Loucy (cell line): Measurements from ENCODE around the gene PTPMT1.

Experiments used
- H2AFZ ChIP-seq: fragments of 200-600 bp; sonication (generic); 2 replicates; pipeline ENCODE4 v1.6.0; 2016; ENCODE audit warnings: antibody characterized with exemption, mild to moderate bottlenecking, low read length, moderate library complexity
- H3F3A ChIP-seq: fragments of 200-600 bp; 2 replicates; pipeline ENCODE4 v1.6.0; 2016; ENCODE audit warnings: antibody characterized with exemption, low read depth, mild to moderate bottlenecking
- H3K27me3 ChIP-seq: fragments of 200-600 bp; sonication (generic); 2 replicates; pipeline ENCODE4 v1.6.1; 2014; ENCODE audit warnings: low read length, mild to moderate bottlenecking; ENCODE audit not compliant: insufficient read depth, poor library complexity, severe bottlenecking
- H3K36me3 ChIP-seq: fragments of 200-600 bp; sonication (generic); 2 replicates; pipeline ENCODE4 v1.6.1; 2016; ENCODE audit warnings: low read length; ENCODE audit not compliant: insufficient read depth
- H3K4me1 ChIP-seq: fragments of 200-600 bp; sonication (generic); 2 replicates; pipeline ENCODE4 v1.5.1; 2014; ENCODE audit warnings: low read length, mild to moderate bottlenecking; ENCODE audit not compliant: insufficient read depth, poor library complexity, severe bottlenecking
- H3K4me2 ChIP-seq: fragments of 200-600 bp; sonication (generic); 2 replicates; pipeline ENCODE4 v1.6.0; 2014; ENCODE audit warnings: antibody characterized with exemption, low read length, low read depth, mild to moderate bottlenecking; ENCODE audit not compliant: poor library complexity, severe bottlenecking
- H3K4me3 ChIP-seq: fragments of 200-600 bp; sonication (generic); 2 replicates; pipeline ENCODE4 v1.5.1; 2014; ENCODE audit warnings: low read length, mild to moderate bottlenecking, mixed read lengths; ENCODE audit not compliant: poor library complexity, severe bottlenecking
- H3K79me2 ChIP-seq: fragments of 200-600 bp; sonication (generic); 2 replicates; pipeline ENCODE4 v1.6.1; 2014; ENCODE audit warnings: low read length; ENCODE audit not compliant: insufficient read depth
- H3K9ac ChIP-seq: fragments of 200-600 bp; sonication (generic); 2 replicates; pipeline ENCODE4 v1.6.0; 2014; ENCODE audit warnings: mild to moderate bottlenecking, low read depth, low read length, moderate library complexity; ENCODE audit not compliant: poor library complexity, severe bottlenecking
- H3K9me2 ChIP-seq: fragments of 200-600 bp; sonication (generic); replicated peaks from 2 replicates; pipeline ENCODE4 v1.6.1; 2016; ENCODE audit warnings: low read depth, low read length, mixed read lengths
- H3K9me3 ChIP-seq: fragments of 200-600 bp; sonication (generic); 2 replicates; pipeline ENCODE4 v1.6.1; 2014; ENCODE audit warnings: mild to moderate bottlenecking, antibody characterized with exemption, low read length, low read depth; ENCODE audit not compliant: insufficient read depth
- H4K20me1 ChIP-seq: fragments of 200-600 bp; sonication (generic); 2 replicates; pipeline ENCODE4 v1.6.0; 2014; ENCODE audit warnings: antibody characterized with exemption, low read length, mild to moderate bottlenecking; ENCODE audit not compliant: insufficient read depth, poor library complexity, severe bottlenecking
- EZH2phosphoT487 ChIP-seq: fragments of 200-600 bp; IDR thresholded peaks from 2 replicates; pipeline ENCODE4 v1.6.1; 2018; ENCODE audit warnings: antibody characterized with exemption, mild to moderate bottlenecking, moderate library complexity, borderline replicate concordance
- TF ChIP-seq, protein P1 (sequence below): fragments of 200-600 bp; sonication (generic); conservative IDR thresholded peaks from 2 replicates; pipeline ENCODE4 v1.5.1; 2014; ENCODE audit warnings: mild to moderate bottlenecking, antibody characterized with exemption, low read length

The PTPMT1 gene

DNA sequence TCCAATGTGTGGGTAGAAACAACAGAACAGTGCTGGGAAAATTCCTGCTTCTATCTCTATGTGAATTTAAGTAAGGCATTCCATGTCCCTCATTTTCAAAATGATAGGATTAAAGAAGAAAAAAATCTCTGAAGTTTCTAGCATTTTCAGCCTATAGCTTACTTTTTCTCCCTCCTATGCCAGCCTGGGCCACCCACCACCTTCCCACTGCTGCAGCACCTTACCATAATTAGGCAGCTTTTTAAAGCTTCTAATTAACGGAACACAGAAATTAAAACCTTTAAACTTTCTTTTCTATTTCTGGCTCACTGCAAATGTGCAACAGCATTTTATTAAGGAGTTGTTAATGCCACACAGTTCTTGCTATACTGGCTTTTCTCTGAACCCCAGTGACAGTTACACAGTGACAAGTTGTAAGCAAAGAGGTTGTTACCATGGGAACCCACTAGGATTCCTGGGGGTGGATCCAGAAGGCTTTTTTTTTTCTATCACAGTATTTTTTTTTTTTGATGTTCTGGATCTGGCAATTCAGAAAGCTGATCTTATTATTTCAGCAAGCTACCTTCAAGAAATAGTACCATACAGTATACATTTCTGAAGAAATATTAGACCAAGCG is 32.7 kb upstream of the PTPMT1 start:
- Histone ChIP-seq H3K79me2 (peaks cover 100% of the 10 kb centered on the region), H3F3A (no peaks in the 10 kb centered on the region), H3K4me3 (no peak overlapping the region), H3K27me3 (no peaks in the 10 kb centered on the region), H3K36me3 (peaks cover 31% of the 10 kb centered on the region; the same call in 1 of the 2 replicates), H3K4me1 (peaks cover 3% of the 10 kb centered on the region), H3K9me2 (no peaks in the 10 kb centered on the region), H3K4me2 (no peak overlapping the region), H3K9me3 (no peaks in the 10 kb centered on the region), H2AFZ (no peak overlapping the region), H4K20me1 (peaks cover 91% of the 10 kb centered on the region), H3K9ac (no peak overlapping the region)
- TF ChIP-seq EZH2phosphoT487 = no peak
- TF ChIP-seq, protein P1, sequence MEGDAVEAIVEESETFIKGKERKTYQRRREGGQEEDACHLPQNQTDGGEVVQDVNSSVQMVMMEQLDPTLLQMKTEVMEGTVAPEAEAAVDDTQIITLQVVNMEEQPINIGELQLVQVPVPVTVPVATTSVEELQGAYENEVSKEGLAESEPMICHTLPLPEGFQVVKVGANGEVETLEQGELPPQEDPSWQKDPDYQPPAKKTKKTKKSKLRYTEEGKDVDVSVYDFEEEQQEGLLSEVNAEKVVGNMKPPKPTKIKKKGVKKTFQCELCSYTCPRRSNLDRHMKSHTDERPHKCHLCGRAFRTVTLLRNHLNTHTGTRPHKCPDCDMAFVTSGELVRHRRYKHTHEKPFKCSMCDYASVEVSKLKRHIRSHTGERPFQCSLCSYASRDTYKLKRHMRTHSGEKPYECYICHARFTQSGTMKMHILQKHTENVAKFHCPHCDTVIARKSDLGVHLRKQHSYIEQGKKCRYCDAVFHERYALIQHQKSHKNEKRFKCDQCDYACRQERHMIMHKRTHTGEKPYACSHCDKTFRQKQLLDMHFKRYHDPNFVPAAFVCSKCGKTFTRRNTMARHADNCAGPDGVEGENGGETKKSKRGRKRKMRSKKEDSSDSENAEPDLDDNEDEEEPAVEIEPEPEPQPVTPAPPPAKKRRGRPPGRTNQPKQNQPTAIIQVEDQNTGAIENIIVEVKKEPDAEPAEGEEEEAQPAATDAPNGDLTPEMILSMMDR = no peak

- Histone ChIP-seq H3K27me3 (no peaks in the 10 kb centered on the region), H3K4me2 (no peak overlapping the region), H3K79me2 (peaks cover 100% of the 10 kb centered on the region), H3K9me3 (no peaks in the 10 kb centered on the region), H3K4me1 (peaks cover 3% of the 10 kb centered on the region), H3K36me3 (peaks cover 22% of the 10 kb centered on the region; the same call in 1 of the 2 replicates), H3K9me2 (no peaks in the 10 kb centered on the region), H3F3A (no peaks in the 10 kb centered on the region), H3K4me3 (no peak overlapping the region), H3K9ac (no peak overlapping the region), H4K20me1 (peaks cover 91% of the 10 kb centered on the region), H2AFZ (no peak overlapping the region)
- TF ChIP-seq, protein P1 = no peak
- no peak for TF ChIP-seq EZH2phosphoT487
These were observed 31.7 kb upstream of the PTPMT1 start for GRCh38 chr11:47533690-47534151.

DNA sequence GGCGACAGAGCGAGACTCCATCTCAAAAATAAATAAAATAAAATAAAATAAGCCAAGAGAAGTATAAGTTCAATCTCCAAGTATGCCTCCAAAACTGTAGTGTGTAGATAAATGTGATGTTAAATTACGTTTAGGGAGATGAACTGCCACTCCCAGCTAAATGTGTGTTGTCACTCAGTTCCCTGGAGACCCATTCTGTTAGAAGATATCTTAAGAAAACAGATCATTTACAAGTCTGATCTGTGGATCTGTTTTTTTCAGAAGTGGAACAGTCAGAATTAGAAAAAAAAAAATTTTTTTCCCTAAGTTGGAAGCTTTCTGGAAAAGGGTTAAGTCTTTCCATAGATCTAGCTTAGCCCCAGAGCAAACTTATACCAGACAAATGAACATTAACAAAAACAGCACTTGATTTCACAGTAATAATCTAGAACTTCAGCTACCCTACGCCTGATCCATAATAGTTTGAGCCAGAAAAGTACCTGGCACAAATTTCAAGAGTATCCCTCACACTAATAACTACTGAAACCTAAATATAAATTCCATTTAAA is 30.6 kb upstream of the PTPMT1 start:
- no peak overlapping the region for H3K9ac ChIP-seq
- H3K4me1 ChIP-seq = peaks cover 8% of the 10 kb centered on the region
- H4K20me1 ChIP-seq = peaks cover 91% of the 10 kb centered on the region
- H3K9me2 ChIP-seq = no peaks in the 10 kb centered on the region
- TF ChIP-seq EZH2phosphoT487 = no peak
- TF ChIP-seq, protein P1 = no peak
- H3F3A ChIP-seq = 0 out of 2 replicates have a peak, but pooled peaks cover under 1% of the 10 kb centered on the region
- peaks cover 21% of the 10 kb centered on the region; the same call in 1 of the 2 replicates for H3K36me3 ChIP-seq
- H3K4me2 ChIP-seq = no peak overlapping the region
- no peak overlapping the region for H3K4me3 ChIP-seq
- H3K27me3 ChIP-seq = no peaks in the 10 kb centered on the region
- no peak overlapping the region for H2AFZ ChIP-seq
- no peaks in the 10 kb centered on the region for H3K9me3 ChIP-seq
- H3K79me2 ChIP-seq = peaks cover 100% of the 10 kb centered on the region
